IMR-90 (cell line): ENCODE data around the gene HELZ. TPM values are rescaled to one million over a fixed set of nuclear protein-coding genes. Genes with fewer than 3 reads are reported as not detected.

Experiments
- ATAC-seq: fragments of 200-7000 bp; cut with Tn5 transposase; 2 replicates; pipeline ENCODE4 v1.9.1; 2020; ENCODE audit warnings: low read depth, mild to moderate bottlenecking, moderate library complexity
- BruUV-seq: library from RNA; stranded (reverse); fragments of 400-500 nt; replicated peaks from 2 replicates; lab custom pipeline; 2021; lab: Mats Ljungman, UMichigan
- CTCF ChIA-PET: fragments of 300-600 bp; formaldehyde crosslinking; extraction: SDS; loops from one replicate; lab custom pipeline; 2021; ENCODE audit warnings: antibody characterized with exemption; lab: Yijun Ruan, JAX
- POLR2A ChIA-PET: fragments of 300-600 bp; sonication (Branson Sonifier 250); formaldehyde crosslinking; loops from one replicate; lab custom pipeline; 2022; ENCODE audit warnings: antibody characterized with exemption; ENCODE audit not compliant: unreplicated experiment; lab: Charles Lee
- DNase-seq: peaks from one replicate; pipeline ENCODE4 v3.0.0; 2013
- H2AFZ ChIP-seq: replicated peaks from 2 replicates; pipeline ENCODE3; 2013; ENCODE audit warnings: low read length, mild to moderate bottlenecking; ENCODE audit not compliant: poor library complexity
- H2AK5ac ChIP-seq: 2 replicates; pipeline ENCODE4 v1.6.1; 2013; ENCODE audit warnings: low read depth, low read length, inconsistent platforms
- H2AK9ac ChIP-seq: replicated peaks from 2 replicates; pipeline ENCODE3; 2013; ENCODE audit warnings: mild to moderate bottlenecking, low read depth, low read length, moderate library complexity; ENCODE audit not compliant: poor library complexity
- H2BK120ac ChIP-seq: 2 replicates; pipeline ENCODE4 v1.6.1; 2013; ENCODE audit warnings: low read depth, low read length, inconsistent platforms
- H2BK15ac ChIP-seq: 3 replicates; pipeline ENCODE4 v1.6.1; 2013; ENCODE audit warnings: low read depth, low read length, inconsistent platforms
- H2BK20ac ChIP-seq: 2 replicates; pipeline ENCODE4 v1.6.1; 2013; ENCODE audit warnings: low read depth, mild to moderate bottlenecking, inconsistent platforms, low read length, moderate library complexity
- H2BK5ac ChIP-seq: 2 replicates; pipeline ENCODE4 v1.6.1; 2013; ENCODE audit warnings: mild to moderate bottlenecking, low read depth, low read length, inconsistent platforms; ENCODE audit not compliant: poor library complexity, severe bottlenecking
- H3K14ac ChIP-seq: replicated peaks from 2 replicates; pipeline ENCODE4 v1.6.1; 2013; ENCODE audit warnings: low read depth, low read length, inconsistent platforms
- H3K18ac ChIP-seq: 2 replicates; pipeline ENCODE4 v1.6.1; 2013; ENCODE audit warnings: low read depth, low read length, control low read depth
- H3K23ac ChIP-seq: 2 replicates; pipeline ENCODE4 v1.6.1; 2013; ENCODE audit warnings: low read depth, low read length, inconsistent platforms
- H3K27ac ChIP-seq: 2 replicates; pipeline ENCODE4 v1.5.1; 2013; ENCODE audit warnings: mild to moderate bottlenecking, control low read depth, low read length; ENCODE audit not compliant: insufficient read depth
- H3K27me3 ChIP-seq: 2 replicates; pipeline ENCODE4 v1.6.1; 2013; ENCODE audit warnings: low read length; ENCODE audit not compliant: control insufficient read depth, insufficient read depth
- H3K36me3 ChIP-seq: 2 replicates; pipeline ENCODE4 v1.6.1; 2013; ENCODE audit warnings: low read length, mixed read lengths; ENCODE audit not compliant: control insufficient read depth, insufficient read depth
- H3K4ac ChIP-seq: 2 replicates; pipeline ENCODE4 v1.6.1; 2013; ENCODE audit warnings: low read depth, low read length, inconsistent platforms
- H3K4me1 ChIP-seq: 2 replicates; pipeline ENCODE4 v1.6.1; 2013; ENCODE audit warnings: low read length, mixed read lengths; ENCODE audit not compliant: control insufficient read depth, insufficient read depth
- H3K4me2 ChIP-seq: 2 replicates; pipeline ENCODE4 v1.6.1; 2013; ENCODE audit warnings: low read depth, mild to moderate bottlenecking, control low read depth, low read length, moderate library complexity
- H3K4me3 ChIP-seq: 2 replicates; pipeline ENCODE4 v1.5.1; 2013; ENCODE audit warnings: low read depth, mild to moderate bottlenecking, control low read depth, low read length, moderate library complexity; ENCODE audit not compliant: insufficient read depth
- H3K56ac ChIP-seq: 2 replicates; pipeline ENCODE4 v1.6.1; 2013; ENCODE audit warnings: low read length, inconsistent platforms; ENCODE audit not compliant: insufficient read depth; ENCODE audit errors: extremely low read depth
- H3K79me1 ChIP-seq, 2 experiments: 2 replicates each; pipeline ENCODE4 v1.6.1; 2013; ENCODE audit warnings: low read length in 2 of 2, inconsistent platforms in 1 of 2, low read depth in 1 of 2
- H3K9ac ChIP-seq: 2 replicates; pipeline ENCODE4 v1.6.1; 2013; ENCODE audit warnings: low read depth, low read length, control low read depth
- H3K9me1 ChIP-seq: 2 replicates; pipeline ENCODE4 v1.6.1; 2013; ENCODE audit warnings: low read length, inconsistent platforms; ENCODE audit not compliant: insufficient read depth
- H3K9me3 ChIP-seq: 2 replicates; pipeline ENCODE4 v1.6.1; 2013; ENCODE audit warnings: low read length; ENCODE audit not compliant: control insufficient read depth, insufficient read depth
- H4K20me1 ChIP-seq: 2 replicates; pipeline ENCODE4 v1.6.1; 2013; ENCODE audit warnings: low read length, inconsistent platforms; ENCODE audit not compliant: insufficient read depth
- H4K5ac ChIP-seq: 2 replicates; pipeline ENCODE4 v1.6.1; 2013; ENCODE audit warnings: mild to moderate bottlenecking, low read depth, low read length, control low read depth
- H4K8ac ChIP-seq, 2 experiments: 2 replicates each; pipeline ENCODE4 v1.6.1; 2013; ENCODE audit warnings: low read depth in 2 of 2, low read length in 2 of 2, control low read depth in 1 of 2, inconsistent platforms in 1 of 2
- H4K91ac ChIP-seq: 2 replicates; pipeline ENCODE4 v1.6.1; 2013; ENCODE audit warnings: low read depth, low read length, inconsistent platforms; ENCODE audit not compliant: insufficient read depth
- BHLHE40 ChIP-seq: fragments of 150-350 bp; IDR thresholded peaks from 2 replicates; pipeline ENCODE4 v1.6.1; 2016; ENCODE audit warnings: mild to moderate bottlenecking, low read depth, low read length
- CTCF ChIP-seq: conservative IDR thresholded peaks from 2 replicates; pipeline ENCODE4 v1.5.1; 2012; ENCODE audit warnings: mild to moderate bottlenecking, low read depth, low read length, improper control_type of control experiment
- RCOR1 ChIP-seq: IDR thresholded peaks from 2 replicates; pipeline ENCODE4 v1.6.1; 2012; ENCODE audit warnings: mild to moderate bottlenecking, low read length, improper control_type of control experiment; ENCODE audit not compliant: insufficient replicate concordance
- USF2 ChIP-seq: fragments of 150-350 bp; IDR thresholded peaks from 2 replicates; pipeline ENCODE4 v1.6.1; 2017; ENCODE audit warnings: mild to moderate bottlenecking, antibody characterized with exemption, low read length, low read depth
- WGBS, 2 experiments: methylation state at CpG; one replicate each; pipeline versions ENCODE4 v1.1.5 to v1.1.7; 2013; ENCODE audit warnings: missing lambda C conversion rate in 2 of 2; ENCODE audit not compliant: insufficient read length in 1 of 2; ENCODE audit errors: extremely low coverage in 2 of 2; 5-methylcytosine and 5-hydroxymethylcytosine counted together
- dilution Hi-C: fragments of 300-500 bp; cut with HindIII; formaldehyde crosslinking; loops from one replicate; pipeline ENCODE4 v1.14.3; 2018; ENCODE audit warnings: low sequenced_read_pairs; ENCODE audit not compliant: unreplicated experiment
- in situ Hi-C: fragments of 300-500 bp; cut with MboI; formaldehyde crosslinking; loops from 3 replicates; pipeline ENCODE4 v1.14.3; 2019; ENCODE audit warnings: low sequenced_read_pairs, inconsistent platforms, mixed read lengths
- intact Hi-C: fragments of 100-400 bp; cut with micrococcal nuclease; formaldehyde crosslinking; loops from 2 replicates; pipeline ENCODE4 v1.10.0; 2022
- polyA plus RNA-seq, 3 experiments: library from polyadenylated mRNA; depleted of rRNA; stranded (reverse); fragments of >200 nt; gene quantifications; 2 replicates each; pipeline ENCODE4 v1.2.3, GENCODE V29; 2012; ENCODE audit warnings: low replicate concordance in 1 of 3
- total RNA-seq: library from RNA; depleted of rRNA; stranded (reverse); fragments of >200 nt; gene quantifications from 2 replicates; pipeline ENCODE4 v1.2.3, GENCODE V29; 2012

Gene HELZ
- total and polyA plus RNA-seq, 2 of the 4 experiments (the other 2 are of a cell fraction) = 8.0 to 60.6 TPM

GRCh38 chr17:67035131-67036083 is 209.6 kb downstream of the HELZ start:
- H3K36me3 ChIP-seq = no peaks in the 10 kb centered on the region
- no peak overlapping the region for H3K23ac ChIP-seq
- no peak overlapping the region for H2AK9ac ChIP-seq
- intact Hi-C loops = no loop called here
- no peak overlapping the region for H3K56ac ChIP-seq
- H3K4me3 ChIP-seq = no peak overlapping the region
- peaks cover 35% of the 10 kb centered on the region for H3K27me3 ChIP-seq
- CTCF ChIA-PET = no interaction called here
- no peak overlapping the region for H3K4ac ChIP-seq
- H2BK20ac ChIP-seq = no peak overlapping the region
- no peak overlapping the region for H2BK15ac ChIP-seq
- no peak overlapping the region for H4K5ac ChIP-seq
- H4K20me1 ChIP-seq = no peaks in the 10 kb centered on the region
- H3K79me1 ChIP-seq = no peaks in the 10 kb centered on the region
- TF ChIP-seq BHLHE40 = no peak
- TF ChIP-seq RCOR1 = no peak
- TF ChIP-seq CTCF = no peak
- no peak for TF ChIP-seq USF2
- H3K4me2 ChIP-seq = no peak overlapping the region
- H3K9me3 ChIP-seq = no peaks in the 10 kb centered on the region; the same call in 1 of the 2 replicates
- H4K91ac ChIP-seq = no peak overlapping the region
- ATAC-seq = no peak
- H3K18ac ChIP-seq = no peak overlapping the region
- no peaks in the 10 kb centered on the region for H3K9me1 ChIP-seq
- no peak overlapping the region for H2AFZ ChIP-seq
- DNase-seq = no peak
- H3K27ac ChIP-seq = no peak overlapping the region
- BruUV-seq = no TSS peak
- no peak overlapping the region for H3K9ac ChIP-seq
- no peak overlapping the region for H2AK5ac ChIP-seq
- H4K8ac ChIP-seq = no peak overlapping the region
- no peak overlapping the region for H2BK5ac ChIP-seq
- POLR2A ChIA-PET = no interaction called here
- dilution Hi-C loops = no loop called here
- no peak overlapping the region for H2BK120ac ChIP-seq
- 73% methylated on average over 5 of the region's 11 CpGs; no CpG with 5 or more reads in 1 of the 2 experiments for WGBS, 2 experiments
- no peaks in the 10 kb centered on the region for H3K4me1 ChIP-seq
- no peak overlapping the region for H3K14ac ChIP-seq
- in situ Hi-C loops = no loop called here
